Measurements from ENCODE around the gene MYRF.

The MYRF gene

GRCh38 chr11:61778357-61778886 is 26.0 kb downstream of the MYRF start:
- no peak for DNase-seq

- no peak for DNase-seq
These were observed 26.6 kb downstream of the MYRF start for GRCh38 chr11:61778920-61779650.

- DNase-seq: no peak
These were observed 27.5 kb downstream of the MYRF start for GRCh38 chr11:61779666-61780525.

- DNase-seq: no peak
These were observed 28.2 kb downstream of the MYRF start for GRCh38 chr11:61780581-61781162.

- no peak for DNase-seq
These were observed 29.1 kb downstream of the MYRF start for GRCh38 chr11:61781585-61781984.

- DNase-seq: no peak
These were observed 29.9 kb downstream of the MYRF start for GRCh38 chr11:61782299-61782698.

GRCh38 chr11:61782841-61783240 is 30.4 kb downstream of the MYRF start:
- DNase-seq: no peak

GRCh38 chr11:61783717-61784505 is 31.5 kb downstream of the MYRF start:
- no peak for DNase-seq

GRCh38 chr11:61784506-61784805 is 32.0 kb downstream of the MYRF start:
- DNase-seq: no peak

GRCh38 chr11:61785837-61786402 is 33.5 kb downstream of the MYRF start:
- no peak for DNase-seq

- peak; percentile 74 for DNase-seq
These were observed 35.6 kb downstream of the MYRF start for GRCh38 chr11:61787928-61788491.

GRCh38 chr11:61791737-61792309 is 39.4 kb downstream of the MYRF start:
- peak; percentile 92 for DNase-seq

GRCh38 chr11:61792310-61793082 is 40.1 kb downstream of the MYRF start, which contains the start of the genes FEN1 and TMEM258:
Gene FEN1 (plus strand): TSS chr11:61792911. CDS start chr11:61795362, 2,451 bp downstream.
Gene TMEM258 (minus strand): TSS chr11:61792599. CDS start chr11:61792558, 41 bp downstream.
- peak; percentile 95 for DNase-seq

GRCh38 chr11:61793083-61793828 is 40.8 kb downstream of the MYRF start:
- no peak for DNase-seq

- no peak for DNase-seq
These were observed 41.4 kb downstream of the MYRF start for GRCh38 chr11:61793829-61794204.

- DNase-seq: no peak
These were observed 42.1 kb downstream of the MYRF start for GRCh38 chr11:61794579-61794978.

GRCh38 chr11:61795459-61795858 is 43.0 kb downstream of the MYRF start:
- no peak for DNase-seq

GRCh38 chr11:61795876-61796526 is 43.6 kb downstream of the MYRF start:
- DNase-seq: no peak

GRCh38 chr11:61797263-61797944 is 45.0 kb downstream of the MYRF start:
- peak; percentile 89 for DNase-seq

All from midbrain (tissue), 1 donor.